Mesendoderm (in vitro differentiated cells): ENCODE measurements around the gene UBE3D.

Source experiments
- DNase-seq: peaks from one replicate; pipeline ENCODE4 v3.0.0; 2013
- H2AK5ac ChIP-seq: 2 replicates; pipeline ENCODE4 v1.6.1; 2013; ENCODE audit warnings: low read length, inconsistent platforms
- H2BK120ac ChIP-seq: 2 replicates; pipeline ENCODE4 v1.6.1; 2013; ENCODE audit warnings: low read depth, mild to moderate bottlenecking, low read length, moderate library complexity, mixed read lengths
- H2BK15ac ChIP-seq: replicated peaks from 2 replicates; pipeline ENCODE4 v1.6.1; 2013; ENCODE audit warnings: low read depth, mild to moderate bottlenecking, moderate library complexity
- H2BK5ac ChIP-seq: 2 replicates; pipeline ENCODE4 v1.6.1; 2013; ENCODE audit warnings: low read length, inconsistent platforms
- H3K18ac ChIP-seq: 2 replicates; pipeline ENCODE4 v1.6.1; 2013; ENCODE audit warnings: mild to moderate bottlenecking, low read length, mixed read lengths
- H3K23ac ChIP-seq: one replicate; pipeline ENCODE4 v1.6.1; 2013; ENCODE audit warnings: low read length
- H3K27ac ChIP-seq: 2 replicates; pipeline ENCODE4 v1.5.1; 2013; ENCODE audit warnings: low read depth, mild to moderate bottlenecking, inconsistent platforms, low read length, moderate library complexity
- H3K27me3 ChIP-seq: 2 replicates; pipeline ENCODE4 v1.6.1; 2013; ENCODE audit warnings: low read length, control low read depth, mild to moderate bottlenecking, inconsistent platforms; ENCODE audit not compliant: insufficient read depth, poor library complexity
- H3K36me3 ChIP-seq: 2 replicates; pipeline ENCODE4 v1.6.1; 2013; ENCODE audit warnings: low read length, inconsistent platforms; ENCODE audit not compliant: control insufficient read depth, insufficient read depth
- H3K4ac ChIP-seq: one replicate; pipeline ENCODE4 v1.6.1; 2013; ENCODE audit warnings: low read depth, mild to moderate bottlenecking, low read length, moderate library complexity
- H3K4me1 ChIP-seq: 2 replicates; pipeline ENCODE4 v1.6.1; 2013; ENCODE audit warnings: low read depth, low read length, inconsistent platforms; ENCODE audit not compliant: control insufficient read depth
- H3K4me2 ChIP-seq: 2 replicates; pipeline ENCODE4 v1.6.1; 2013; ENCODE audit warnings: low read length
- H3K4me3 ChIP-seq: 2 replicates; pipeline ENCODE4 v1.5.1; 2013; ENCODE audit warnings: mild to moderate bottlenecking, low read length
- H3K56ac ChIP-seq: one replicate; pipeline ENCODE4 v1.6.1; 2013; ENCODE audit warnings: low read length
- H3K79me1 ChIP-seq: 2 replicates; pipeline ENCODE4 v1.6.1; 2013; ENCODE audit warnings: low read length, inconsistent platforms
- H3K79me2 ChIP-seq: 2 replicates; pipeline ENCODE4 v1.6.1; 2013; ENCODE audit warnings: mild to moderate bottlenecking, low read length; ENCODE audit not compliant: control insufficient read depth, insufficient read depth
- H3K9ac ChIP-seq: 2 replicates; pipeline ENCODE4 v1.6.1; 2013; ENCODE audit warnings: low read length, inconsistent platforms
- H4K5ac ChIP-seq: one replicate; pipeline ENCODE4 v1.6.1; 2013; ENCODE audit warnings: low read length
- H4K8ac ChIP-seq: one replicate; pipeline ENCODE4 v1.6.1; 2013; ENCODE audit warnings: low read depth, mild to moderate bottlenecking, control low read depth, low read length, moderate library complexity
- WGBS: extraction: QIAGEN DNeasy Blood & Tissue Kit; methylation state at CpG from one replicate; pipeline ENCODE4 v1.1.7; 2013; ENCODE audit warnings: low lambda C conversion rate, missing lambda C conversion rate; ENCODE audit not compliant: insufficient coverage; ENCODE audit errors: extremely low coverage; 5-methylcytosine and 5-hydroxymethylcytosine counted together

Gene UBE3D

DNA sequence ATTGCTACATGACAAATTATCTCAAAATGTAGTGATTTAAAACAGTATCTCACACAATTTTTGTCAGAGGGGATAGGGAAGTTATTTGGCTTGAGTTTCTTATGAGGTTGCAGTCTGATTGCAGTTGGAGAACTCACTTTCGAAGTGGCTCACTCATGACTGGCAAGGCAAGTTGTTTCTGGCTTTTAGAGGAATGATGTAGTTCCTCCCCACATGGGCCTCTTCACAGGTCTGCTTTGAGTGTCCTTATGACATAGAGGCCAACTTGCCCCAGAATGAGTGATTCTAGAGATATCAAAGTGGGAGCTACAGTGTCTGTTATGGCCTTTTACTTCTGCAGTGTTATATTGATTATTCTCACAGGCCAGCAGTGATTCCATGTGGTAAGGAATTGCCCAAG, 8.0 kb upstream of the UBE3D start:
- no peak overlapping the region for H4K5ac ChIP-seq
- no peak overlapping the region for H2BK120ac ChIP-seq
- no peak overlapping the region for H3K18ac ChIP-seq
- no peaks in the 10 kb centered on the region for H3K4me1 ChIP-seq
- H3K27me3 ChIP-seq: no peaks in the 10 kb centered on the region
- no peak overlapping the region for H4K8ac ChIP-seq
- no peak overlapping the region for H3K9ac ChIP-seq
- WGBS: no CpG with 5 or more reads among the region's 1 CpG
- H2AK5ac ChIP-seq: no peak overlapping the region
- no peaks in the 10 kb centered on the region for H3K79me2 ChIP-seq
- H3K23ac ChIP-seq: no peak overlapping the region
- H3K56ac ChIP-seq: no peak overlapping the region
- DNase-seq: no peak
- no peak overlapping the region for H2BK15ac ChIP-seq
- H3K4me2 ChIP-seq: no peak overlapping the region
- no peak overlapping the region for H3K4me3 ChIP-seq
- peaks cover 3% of the 10 kb centered on the region for H3K79me1 ChIP-seq
- no peak overlapping the region for H3K4ac ChIP-seq
- no peaks in the 10 kb centered on the region for H3K36me3 ChIP-seq
- no peak overlapping the region for H3K27ac ChIP-seq
- H2BK5ac ChIP-seq: no peak overlapping the region

DNA sequence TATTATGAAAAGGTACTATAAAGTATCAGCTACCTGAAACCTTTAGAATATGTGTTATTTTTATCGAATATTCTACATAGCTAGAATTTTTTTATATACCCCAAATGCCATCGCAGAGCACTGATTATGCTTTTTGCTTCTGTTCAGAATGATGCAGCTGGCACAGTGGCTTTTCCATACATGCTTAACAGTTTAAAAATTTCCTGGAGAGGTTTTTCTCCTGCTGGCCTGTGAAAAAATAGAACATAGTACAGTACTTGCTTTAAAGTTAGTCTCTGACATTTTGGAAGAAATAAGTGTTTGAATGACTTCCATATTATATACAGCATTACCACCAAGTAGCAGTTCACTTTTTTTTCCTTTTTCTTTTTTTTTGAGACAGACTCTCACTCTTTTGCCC, 7.1 kb upstream of the UBE3D start:
- H3K36me3 ChIP-seq: no peaks in the 10 kb centered on the region
- H3K4me1 ChIP-seq: no peaks in the 10 kb centered on the region
- H3K18ac ChIP-seq: no peak overlapping the region
- no peak overlapping the region for H3K4me3 ChIP-seq
- H4K5ac ChIP-seq: no peak overlapping the region
- no peak overlapping the region for H2BK5ac ChIP-seq
- no CpG with 5 or more reads among the region's 2 CpGs for WGBS
- H4K8ac ChIP-seq: no peak overlapping the region
- H3K79me2 ChIP-seq: no peaks in the 10 kb centered on the region
- no peak overlapping the region for H3K56ac ChIP-seq
- no peak overlapping the region for H3K27ac ChIP-seq
- H2AK5ac ChIP-seq: no peak overlapping the region
- H2BK15ac ChIP-seq: no peak overlapping the region
- H3K27me3 ChIP-seq: no peaks in the 10 kb centered on the region
- peaks cover 3% of the 10 kb centered on the region for H3K79me1 ChIP-seq
- no peak for DNase-seq
- no peak overlapping the region for H3K4me2 ChIP-seq
- no peak overlapping the region for H2BK120ac ChIP-seq
- H3K9ac ChIP-seq: no peak overlapping the region
- no peak overlapping the region for H3K23ac ChIP-seq
- no peak overlapping the region for H3K4ac ChIP-seq

DNA sequence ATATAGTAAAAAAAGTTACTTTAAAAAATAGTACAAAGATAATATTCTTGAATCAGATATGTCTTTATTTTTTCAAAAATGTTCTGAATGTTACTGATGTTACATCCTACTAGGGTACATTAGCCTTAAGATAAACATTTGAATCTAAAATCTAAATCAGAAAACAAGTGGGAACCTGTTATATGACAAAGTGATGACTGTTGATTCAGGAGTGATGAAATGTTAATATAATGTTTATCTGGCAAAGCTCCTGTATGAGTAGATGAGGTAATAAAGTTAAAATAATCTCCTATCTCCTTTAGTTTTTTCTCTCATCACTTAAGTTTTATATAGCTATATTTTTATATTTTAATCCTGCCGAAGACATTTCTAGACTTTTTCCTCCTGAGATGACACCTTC, 6.1 kb upstream of the UBE3D start:
- Histone ChIP-seq H3K4me2 (no peak overlapping the region), H3K36me3 (no peaks in the 10 kb centered on the region), H3K23ac (no peak overlapping the region), H3K4ac (no peak overlapping the region), H3K79me1 (peaks cover 3% of the 10 kb centered on the region), H2AK5ac (no peak overlapping the region), H3K9ac (no peak overlapping the region), H3K79me2 (no peaks in the 10 kb centered on the region), H3K56ac (no peak overlapping the region), H3K27ac (no peak overlapping the region), H2BK120ac (no peak overlapping the region), H3K18ac (no peak overlapping the region), H4K8ac (no peak overlapping the region), H3K4me1 (no peaks in the 10 kb centered on the region), H2BK15ac (no peak overlapping the region), H3K27me3 (no peaks in the 10 kb centered on the region), H3K4me3 (no peak overlapping the region), H4K5ac (no peak overlapping the region), H2BK5ac (no peak overlapping the region)
- WGBS: no CpG with 5 or more reads among the region's 1 CpG
- no peak for DNase-seq

DNA sequence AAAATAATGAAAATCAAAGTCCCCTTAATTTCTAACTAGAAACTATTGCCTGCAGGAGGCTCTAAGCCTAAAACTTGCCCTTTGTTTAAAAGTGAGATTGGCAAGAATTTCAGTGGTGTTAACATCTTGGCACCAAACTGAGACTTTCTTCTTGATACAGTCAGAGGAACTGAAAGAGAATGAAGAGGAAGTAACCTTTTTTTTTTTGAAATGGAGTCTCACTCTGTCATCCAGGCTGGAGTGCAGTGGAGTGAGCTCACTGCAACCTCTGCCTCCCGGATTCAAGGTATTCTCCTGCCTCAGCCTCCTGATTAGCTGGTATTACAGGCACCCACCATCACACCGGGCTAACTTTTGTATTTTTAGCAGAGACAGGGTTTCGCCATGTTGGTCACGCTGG, 5.4 kb upstream of the UBE3D start:
- Histone ChIP-seq H3K4me3 (no peak overlapping the region), H3K79me2 (no peaks in the 10 kb centered on the region), H3K4me2 (no peak overlapping the region), H4K5ac (no peak overlapping the region), H3K23ac (no peak overlapping the region), H3K79me1 (peaks cover 3% of the 10 kb centered on the region), H3K56ac (peak overlapping the region; percentile 20), H3K27me3 (no peaks in the 10 kb centered on the region), H2AK5ac (no peak overlapping the region), H3K4me1 (no peaks in the 10 kb centered on the region), H2BK5ac (no peak overlapping the region), H3K4ac (no peak overlapping the region), H3K9ac (no peak overlapping the region), H3K36me3 (no peaks in the 10 kb centered on the region), H3K27ac (no peak overlapping the region), H3K18ac (no peak overlapping the region), H2BK15ac (no peak overlapping the region), H4K8ac (no peak overlapping the region), H2BK120ac (no peak overlapping the region)
- peak; percentile 13 for DNase-seq
- no CpG with 5 or more reads among the region's 4 CpGs for WGBS

DNA sequence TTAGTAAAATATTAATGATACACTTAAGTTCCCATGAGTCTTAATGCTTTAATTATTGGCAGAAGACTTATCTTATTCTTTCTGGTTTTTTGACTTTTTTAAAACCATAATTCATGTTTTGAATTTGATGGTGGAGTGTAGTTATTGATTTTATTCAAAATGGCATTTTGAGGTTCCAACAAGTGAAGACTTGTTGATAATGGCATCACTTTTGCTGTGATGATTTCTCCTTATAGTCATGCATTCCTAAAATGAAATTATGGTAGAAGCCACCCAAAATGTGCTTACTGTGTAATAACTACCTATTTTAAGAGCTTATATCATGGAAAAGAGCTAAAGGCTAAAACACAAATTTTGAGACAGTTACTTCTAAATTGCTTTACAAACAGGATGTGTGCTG, 4.0 kb upstream of the UBE3D start:
- Histone ChIP-seq H2BK120ac (no peak overlapping the region), H4K5ac (no peak overlapping the region), H3K27me3 (no peaks in the 10 kb centered on the region), H2AK5ac (no peak overlapping the region), H3K79me1 (peaks cover 3% of the 10 kb centered on the region), H3K4me3 (no peak overlapping the region), H3K79me2 (peaks cover 1% of the 10 kb centered on the region), H3K23ac (no peak overlapping the region), H3K9ac (no peak overlapping the region), H3K36me3 (no peaks in the 10 kb centered on the region), H3K4me2 (no peak overlapping the region), H2BK15ac (no peak overlapping the region), H3K18ac (no peak overlapping the region), H3K4ac (no peak overlapping the region), H2BK5ac (no peak overlapping the region), H3K56ac (no peak overlapping the region), H4K8ac (no peak overlapping the region), H3K27ac (no peak overlapping the region), H3K4me1 (no peaks in the 10 kb centered on the region)
- DNase-seq: no peak

DNA sequence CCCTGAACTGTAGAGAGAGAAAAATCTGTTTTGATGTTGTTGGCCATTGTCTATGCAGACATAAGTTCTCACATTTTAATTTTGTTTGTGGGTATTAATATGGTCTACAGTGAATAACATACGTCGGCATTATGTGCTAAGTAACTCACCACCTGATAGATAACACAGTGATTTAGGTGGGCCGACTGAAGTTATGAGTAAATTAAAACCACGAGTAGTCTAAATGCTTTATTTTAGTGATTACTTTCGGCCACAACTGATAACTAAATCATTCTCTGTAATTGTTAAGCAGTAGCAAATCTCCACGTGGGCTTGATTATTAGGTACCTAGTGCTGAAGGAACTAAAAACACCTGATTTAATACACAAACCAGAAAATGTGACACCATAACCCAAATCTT, 3.0 kb upstream of the UBE3D start:
- DNase-seq: no peak
- Histone ChIP-seq H3K56ac (no peak overlapping the region), H4K8ac (no peak overlapping the region), H3K79me2 (peaks cover 1% of the 10 kb centered on the region), H4K5ac (no peak overlapping the region), H3K18ac (no peak overlapping the region), H2BK15ac (peak overlapping the region; percentile 74), H3K4ac (no peak overlapping the region), H2BK5ac (no peak overlapping the region), H3K4me1 (no peaks in the 10 kb centered on the region), H3K4me2 (no peak overlapping the region), H3K27ac (no peak overlapping the region), H3K27me3 (no peaks in the 10 kb centered on the region), H3K36me3 (no peaks in the 10 kb centered on the region), H2AK5ac (no peak overlapping the region), H3K4me3 (no peak overlapping the region), H3K9ac (no peak overlapping the region), H3K23ac (no peak overlapping the region), H2BK120ac (no peak overlapping the region), H3K79me1 (peaks cover under 1% of the 10 kb centered on the region)
- no CpG with 5 or more reads among the region's 6 CpGs for WGBS
